ENCODE results near the gene IL17C.

- TF ChIP-seq EZH2phosphoT487 (IDR thresholded peaks at IDR 0.05; ENCODE audit: borderline replicate concordance, low read length) (no peak), CTCF (conservative IDR thresholded peaks at IDR 0.05; ENCODE audit: low read depth, low read length) (no peak), EZH2 (IDR thresholded peaks at IDR 0.05; ENCODE audit: low read length, unreplicated experiment) (no peak)
These were observed 49.3 kb downstream of the IL17C start for GRCh38 chr16:88687676-88688012.
